GM12878 (cell line): Measurements from ENCODE around the gene ANKRD44.

Experiments used
- CBX5 ChIP-seq: sonication (generic); IDR thresholded peaks from 2 replicates; pipeline ENCODE4 v1.6.1; 2016; ENCODE audit warnings: low read depth, moderate library complexity, mild to moderate bottlenecking, inconsistent platforms
- CTCF ChIP-seq, 3 experiments: IDR thresholded peaks in 2 of 3; conservative IDR thresholded peaks in 1 of 3; 2 replicates each; pipeline ENCODE4 v1.5.1; 2011; ENCODE audit warnings: low read depth in 3 of 3, low read length in 3 of 3, mild to moderate bottlenecking in 3 of 3, control low read depth in 2 of 3, moderate library complexity in 2 of 3, inconsistent platforms in 1 of 3, mixed read lengths in 1 of 3; ENCODE audit not compliant: control insufficient read depth in 2 of 3, insufficient read depth in 1 of 3; ENCODE audit errors: extremely low read depth in 1 of 3
- EP300 ChIP-seq, 2 experiments: fragments of 150-350 bp in 1 of 2; IDR thresholded peaks; 2 replicates each; pipeline ENCODE4 v1.6.1; 2011 to 2012; ENCODE audit warnings: low read depth in 2 of 2, low read length in 2 of 2, borderline replicate concordance in 1 of 2, improper control_type of control experiment in 1 of 2, inconsistent platforms in 1 of 2; ENCODE audit not compliant: control insufficient read depth in 1 of 2
- HCFC1 ChIP-seq: fragments of 150-350 bp; IDR thresholded peaks from 2 replicates; pipeline ENCODE4 v1.6.1; 2014; ENCODE audit warnings: low read length
- MEF2B ChIP-seq: fragments of 450-650 bp; IDR thresholded peaks from 2 replicates; pipeline ENCODE4 v1.6.1; 2018; ENCODE audit warnings: mild to moderate bottlenecking, moderate library complexity; ENCODE audit not compliant: partially characterized antibody, poor library complexity, severe bottlenecking
- PAX5 ChIP-seq: IDR thresholded peaks from 2 replicates; pipeline ENCODE4 v1.6.1; 2011; ENCODE audit warnings: low read depth, low read length, borderline replicate concordance
- PKNOX1 ChIP-seq: fragments of 450-650 bp; IDR thresholded peaks from 2 replicates; pipeline ENCODE4 v1.6.1; 2016; ENCODE audit warnings: mild to moderate bottlenecking
- POLR2AphosphoS5 ChIP-seq: IDR thresholded peaks from 2 replicates; pipeline ENCODE4 v1.6.1; 2011; ENCODE audit warnings: mild to moderate bottlenecking, low read length, inconsistent platforms
- RAD21 ChIP-seq: IDR thresholded peaks from 2 replicates; pipeline ENCODE4 v1.6.1; 2011; ENCODE audit warnings: mild to moderate bottlenecking, low read depth, low read length, moderate library complexity; ENCODE audit not compliant: insufficient read depth
- RUNX3 ChIP-seq: IDR thresholded peaks from 2 replicates; pipeline ENCODE4 v1.6.1; 2012; ENCODE audit warnings: low read length, inconsistent platforms
- STAT1 ChIP-seq: fragments of 450-650 bp; conservative IDR thresholded peaks from 2 replicates; pipeline ENCODE4 v1.6.1; 2014; ENCODE audit warnings: antibody characterized with exemption, mild to moderate bottlenecking
- TCF7 ChIP-seq: IDR thresholded peaks from 2 replicates; pipeline ENCODE4 v1.6.1; 2014; ENCODE audit warnings: antibody characterized with exemption, borderline replicate concordance
- ZBTB4 ChIP-seq: fragments of 450-650 bp; formaldehyde crosslinking; IDR thresholded peaks from 2 replicates; pipeline ENCODE4 v1.4.0; 2022; ENCODE audit warnings: mild to moderate bottlenecking, moderate library complexity
- ZNF207 ChIP-seq: fragments of 450-650 bp; IDR thresholded peaks from 2 replicates; pipeline ENCODE4 v1.6.1; 2014; ENCODE audit warnings: antibody characterized with exemption, mild to moderate bottlenecking, borderline replicate concordance

GRCh38 chr2:196993617-196994016 is 317.0 kb downstream of the ANKRD44 start:
- TF ChIP-seq ZBTB4 (CRISPR knock-in tag) (no peak), CTCF (IDR thresholded peaks at IDR 0.05 in 2 of 3, conservative IDR thresholded peaks at IDR 0.05 in 1 of 3; ENCODE audit: control insufficient read depth in 2 of 3, extremely low read depth in 1 of 3, insufficient read depth in 1 of 3, low read depth in 3 of 3, low read length in 3 of 3) (no peak), PAX5 (no peak), TCF7 (no peak), POLR2AphosphoS5 (no peak), HCFC1 (no peak), CBX5 (no peak), MEF2B (no peak), STAT1 (no peak), ZNF207 (no peak), EP300 (IDR thresholded peaks at IDR 0.05; ENCODE audit: borderline replicate concordance in 1 of 2, control insufficient read depth in 1 of 2, low read depth in 2 of 2, low read length in 2 of 2) (no peak), RAD21 (no peak), RUNX3 (no peak), PKNOX1 (no peak)
